Neural crest cell (in vitro differentiated cells): ENCODE results near the gene TRMO. TPM values are rescaled to one million over a fixed set of nuclear protein-coding genes. Genes with fewer than 3 reads are reported as not detected.

Source experiments
- DNase-seq: peaks from one replicate; pipeline ENCODE4 v3.0.0; 2021; ENCODE audit warnings: low read depth, mixed read lengths, low spot score
- H3K27ac Mint-ChIP-seq: one replicate; pipeline ENCODE4 v1.8.0; 2021; ENCODE audit warnings: mild to moderate bottlenecking, mixed read lengths; ENCODE audit not compliant: unreplicated experiment
- H3K27me3 Mint-ChIP-seq: 2 replicates; pipeline ENCODE4 v1.8.0; 2021; ENCODE audit warnings: low read depth, mild to moderate bottlenecking, mixed read lengths
- H3K36me3 Mint-ChIP-seq: 2 replicates; pipeline ENCODE4 v1.8.0; 2021; ENCODE audit warnings: low read depth, mild to moderate bottlenecking, mixed read lengths
- H3K4me1 Mint-ChIP-seq: 2 replicates; pipeline ENCODE4 v1.8.0; 2021; ENCODE audit warnings: mixed read lengths
- H3K4me3 Mint-ChIP-seq: one replicate; pipeline ENCODE4 v1.8.0; 2021; ENCODE audit warnings: mild to moderate bottlenecking, mixed read lengths
- H3K9me3 Mint-ChIP-seq: 2 replicates; pipeline ENCODE4 v1.8.0; 2021; ENCODE audit warnings: mixed read lengths
- CTCF ChIP-seq: fragments of 200-600 bp; sonication (generic); conservative IDR thresholded peaks from 2 replicates; pipeline ENCODE4 v1.5.0; 2021; ENCODE audit warnings: antibody characterized with exemption, mild to moderate bottlenecking
- total RNA-seq: library from RNA; stranded (reverse); gene quantifications from 2 replicates; pipeline ENCODE4 v1.2.1, GENCODE V29; 2021

TRMO gene
- total RNA-seq, 1 donor from 2014 or later: 11.4 TPM

- no peaks in the 10 kb centered on the region for H3K9me3 Mint-ChIP-seq
- H3K4me3 Mint-ChIP-seq: no peak overlapping the region
- no peak for TF ChIP-seq CTCF
- H3K27ac Mint-ChIP-seq: no peak overlapping the region
- H3K36me3 Mint-ChIP-seq: peaks cover 4% of the 10 kb centered on the region
- H3K27me3 Mint-ChIP-seq: no peaks in the 10 kb centered on the region
- no peaks in the 10 kb centered on the region for H3K4me1 Mint-ChIP-seq
- no peak for DNase-seq
These were observed 15.3 kb downstream of the TRMO start for GRCh38 chr9:97907046-97907445.

- peaks cover 4% of the 10 kb centered on the region for H3K36me3 Mint-ChIP-seq
- peak overlapping the region; percentile 51 for H3K27ac Mint-ChIP-seq
- H3K4me3 Mint-ChIP-seq: no peak overlapping the region
These were observed 16.0 kb downstream of the TRMO start for GRCh38 chr9:97906236-97906831.

GRCh38 chr9:97905228-97905627 is 17.1 kb downstream of the TRMO start:
- no peaks in the 10 kb centered on the region for H3K4me1 Mint-ChIP-seq
- DNase-seq: no peak
- no peaks in the 10 kb centered on the region for H3K9me3 Mint-ChIP-seq
- no peaks in the 10 kb centered on the region for H3K27me3 Mint-ChIP-seq
- no peak overlapping the region for H3K27ac Mint-ChIP-seq
- TF ChIP-seq CTCF: no peak
- H3K4me3 Mint-ChIP-seq: no peak overlapping the region
- H3K36me3 Mint-ChIP-seq: peaks cover 6% of the 10 kb centered on the region

More at GRCh38 chr9:97906236-97906831, 16.0 kb downstream of the TRMO start:
- Mint-ChIP-seq H3K9me3 (no peaks in the 10 kb centered on the region), H3K4me1 (no peaks in the 10 kb centered on the region), H3K27me3 (no peaks in the 10 kb centered on the region)
- DNase-seq: no peak
- TF ChIP-seq CTCF: no peak

GRCh38 chr9:97904725-97905124 is 17.6 kb downstream of the TRMO start:
- Mint-ChIP-seq H3K27me3 (no peaks in the 10 kb centered on the region), H3K9me3 (no peaks in the 10 kb centered on the region), H3K27ac (no peak overlapping the region), H3K4me3 (no peak overlapping the region), H3K36me3 (peaks cover 6% of the 10 kb centered on the region), H3K4me1 (no peaks in the 10 kb centered on the region)
- TF ChIP-seq CTCF: no peak
- no peak for DNase-seq

GRCh38 chr9:97903177-97903576 is 19.1 kb downstream of the TRMO start:
- Mint-ChIP-seq H3K27ac (no peak overlapping the region), H3K27me3 (no peaks in the 10 kb centered on the region), H3K4me1 (no peaks in the 10 kb centered on the region), H3K36me3 (peaks cover 6% of the 10 kb centered on the region), H3K4me3 (no peak overlapping the region), H3K9me3 (no peaks in the 10 kb centered on the region)
- no peak for TF ChIP-seq CTCF
- DNase-seq: no peak
